PC-3 (cell line): ENCODE measurements around the gene CHRNG. TPM values are rescaled to one million over a fixed set of nuclear protein-coding genes. Genes with fewer than 3 reads are reported as not detected.

Source experiments
- ATAC-seq: fragments of 200-7000 bp; cut with Tn5 transposase; 2 replicates; pipeline ENCODE4 v1.9.1; 2020; ENCODE audit warnings: mild to moderate bottlenecking, moderate library complexity
- BruUV-seq: library from RNA; stranded (reverse); fragments of 400-500 nt; replicated peaks from 2 replicates; lab custom pipeline; 2021; lab: Mats Ljungman, UMichigan
- CTCF ChIA-PET: fragments of 300-600 bp; sonication (Branson Sonifier 250); formaldehyde crosslinking; loops from one replicate; lab custom pipeline; 2022; ENCODE audit warnings: antibody characterized with exemption; lab: Charles Lee
- POLR2A ChIA-PET: fragments of 300-600 bp; sonication (Branson Sonifier 250); formaldehyde crosslinking; loops from one replicate; lab custom pipeline; 2022; ENCODE audit warnings: antibody characterized with exemption; ENCODE audit not compliant: unreplicated experiment; lab: Charles Lee
- DNase-seq: peaks from one replicate; pipeline ENCODE4 v3.0.0-alpha.2; 2015
- H2AFZ ChIP-seq: fragments of 300-600 bp; sonication (generic); 2 replicates; pipeline ENCODE4 v1.6.0; 2016; ENCODE audit warnings: antibody characterized with exemption, low read length
- H3F3A ChIP-seq: fragments of 300-600 bp; sonication (generic); one replicate; pipeline ENCODE4 v1.6.0; 2017; ENCODE audit warnings: antibody characterized with exemption, low read length, control low read depth, mild to moderate bottlenecking; ENCODE audit not compliant: unreplicated experiment
- H3K27ac ChIP-seq: fragments of 300-600 bp; sonication (generic); 2 replicates; pipeline ENCODE4 v1.5.1; 2016; ENCODE audit warnings: mild to moderate bottlenecking, low read length
- H3K27me3 ChIP-seq: fragments of 300-600 bp; sonication (generic); 2 replicates; pipeline ENCODE4 v1.6.1; 2016; ENCODE audit warnings: low read length, mixed read lengths
- H3K36me3 ChIP-seq: fragments of 300-600 bp; sonication (generic); 2 replicates; pipeline ENCODE4 v1.6.1; 2016; ENCODE audit warnings: low read depth, mixed run types, low read length, mixed read lengths
- H3K4me1 ChIP-seq: fragments of 300-600 bp; sonication (generic); 2 replicates; pipeline ENCODE4 v1.5.1; 2016; ENCODE audit warnings: low read length; ENCODE audit not compliant: insufficient read depth
- H3K4me2 ChIP-seq: fragments of 300-600 bp; sonication (generic); 2 replicates; pipeline ENCODE4 v1.6.0; 2016; ENCODE audit warnings: low read length
- H3K4me3 ChIP-seq: fragments of 300-600 bp; sonication (generic); 2 replicates; pipeline ENCODE4 v1.5.1; 2016; ENCODE audit warnings: mild to moderate bottlenecking, low read length, mixed read lengths
- H3K79me2 ChIP-seq: fragments of 300-600 bp; sonication (generic); 2 replicates; pipeline ENCODE4 v1.6.1; 2017; ENCODE audit warnings: low read length, mixed read lengths
- H3K9ac ChIP-seq: fragments of 300-600 bp; sonication (generic); 2 replicates; pipeline ENCODE4 v1.6.0; 2016; ENCODE audit warnings: mild to moderate bottlenecking, low read length
- H3K9me2 ChIP-seq: fragments of 300-600 bp; sonication (generic); replicated peaks from 2 replicates; pipeline ENCODE4 v1.6.1; 2016; ENCODE audit warnings: mixed run types, low read length, mixed read lengths
- H3K9me3 ChIP-seq: fragments of 300-600 bp; sonication (generic); 2 replicates; pipeline ENCODE4 v1.6.1; 2016; ENCODE audit warnings: low read length, mixed read lengths
- H4K20me1 ChIP-seq: fragments of 300-600 bp; sonication (generic); 2 replicates; pipeline ENCODE4 v1.6.1; 2016; ENCODE audit warnings: low read length, mixed read lengths
- CTCF ChIP-seq: fragments of 300-600 bp; sonication (generic); conservative IDR thresholded peaks from 2 replicates; pipeline ENCODE4 v1.5.1; 2017; ENCODE audit warnings: antibody characterized with exemption, low read depth, mild to moderate bottlenecking, low read length
- EZH2 ChIP-seq: fragments of 300-600 bp; sonication (generic); IDR thresholded peaks from one replicate; pipeline ENCODE4 v1.6.1; 2017; ENCODE audit warnings: antibody characterized with exemption, mild to moderate bottlenecking, low read length; ENCODE audit not compliant: unreplicated experiment
- EZH2phosphoT487 ChIP-seq: fragments of 300-600 bp; sonication (generic); IDR thresholded peaks from 2 replicates; pipeline ENCODE4 v1.6.1; 2018; ENCODE audit warnings: mild to moderate bottlenecking, antibody characterized with exemption, low read length, borderline replicate concordance
- intact Hi-C: fragments of 100-400 bp; cut with micrococcal nuclease; formaldehyde crosslinking; loops from 2 replicates; pipeline ENCODE4 v1.9.0; 2023
- total RNA-seq: library from RNA; depleted of rRNA; stranded (reverse); fragments of >200 nt; gene quantifications from 2 replicates; pipeline ENCODE4 v1.2.3, GENCODE V29; 2014

Gene CHRNG
- total RNA-seq, 1 experiment from 2014 or later: not detected

- DNase-seq: no peak
- no TSS peak for BruUV-seq
- H3K9me3 ChIP-seq: no peaks in the 10 kb centered on the region
- peaks cover 39% of the 10 kb centered on the region for H3K36me3 ChIP-seq
- H3K27me3 ChIP-seq: no peaks in the 10 kb centered on the region
- no peaks in the 10 kb centered on the region for H3K9me2 ChIP-seq
- no peak overlapping the region for H3K4me3 ChIP-seq
- CTCF ChIA-PET: no interaction called here
- H3K4me2 ChIP-seq: no peak overlapping the region
- TF ChIP-seq EZH2phosphoT487: no peak
- no peak for TF ChIP-seq CTCF
- TF ChIP-seq EZH2: no peak
- H2AFZ ChIP-seq: no peak overlapping the region
- H3K27ac ChIP-seq: no peak overlapping the region
- peaks cover 24% of the 10 kb centered on the region for H3K4me1 ChIP-seq
- no peaks in the 10 kb centered on the region for H4K20me1 ChIP-seq
- no peaks in the 10 kb centered on the region for H3K79me2 ChIP-seq
- no peak overlapping the region for H3K9ac ChIP-seq
- POLR2A ChIA-PET: no interaction called here
- ATAC-seq: no peak
- intact Hi-C loops: no loop called here
- no peaks in the 10 kb centered on the region for H3F3A ChIP-seq
These were observed 31.6 kb downstream of the CHRNG start for GRCh38 chr2:232571026-232571474.

- Histone ChIP-seq H3K36me3 (peaks cover 29% of the 10 kb centered on the region), H3K9ac (no peak overlapping the region), H3K4me2 (no peak overlapping the region), H2AFZ (no peak overlapping the region), H4K20me1 (no peaks in the 10 kb centered on the region), H3K9me3 (no peaks in the 10 kb centered on the region), H3K4me1 (peaks cover 15% of the 10 kb centered on the region), H3F3A (no peaks in the 10 kb centered on the region), H3K9me2 (no peaks in the 10 kb centered on the region), H3K27me3 (no peaks in the 10 kb centered on the region), H3K27ac (no peak overlapping the region), H3K79me2 (no peaks in the 10 kb centered on the region), H3K4me3 (no peak overlapping the region)
- ChIA-PET CTCF (no interaction called here), POLR2A (no interaction called here)
- DNase-seq (no peak), ATAC-seq (no peak)
- BruUV-seq: no TSS peak
- intact Hi-C loops: no loop called here
- TF ChIP-seq EZH2: no peak
- TF ChIP-seq CTCF: no peak
- no peak for TF ChIP-seq EZH2phosphoT487
These were observed 33.5 kb downstream of the CHRNG start for GRCh38 chr2:232573042-232573441.

- DNase-seq (no peak), ATAC-seq (no peak; the same call in 1 of the 2 replicates)
- peaks cover 8% of the 10 kb centered on the region; the same call in 1 of the 2 replicates for H3K4me1 ChIP-seq
- intact Hi-C loops: no loop called here
- no peak overlapping the region for H3K4me3 ChIP-seq
- H3K27me3 ChIP-seq: no peaks in the 10 kb centered on the region
- no peak for TF ChIP-seq EZH2
- no peak for TF ChIP-seq CTCF
- TF ChIP-seq EZH2phosphoT487: no peak
- H3K9me3 ChIP-seq: no peaks in the 10 kb centered on the region
- ChIA-PET CTCF (no interaction called here), POLR2A (no interaction called here)
- no peaks in the 10 kb centered on the region for H3K9me2 ChIP-seq
- no peaks in the 10 kb centered on the region for H3F3A ChIP-seq
- no TSS peak for BruUV-seq
- H4K20me1 ChIP-seq: no peaks in the 10 kb centered on the region
- H3K27ac ChIP-seq: peak overlapping the region; percentile 25
- H3K9ac ChIP-seq: no peak overlapping the region
- H2AFZ ChIP-seq: no peak overlapping the region
- H3K36me3 ChIP-seq: peaks cover 23% of the 10 kb centered on the region
- H3K4me2 ChIP-seq: no peak overlapping the region
- no peaks in the 10 kb centered on the region for H3K79me2 ChIP-seq
These were observed 34.4 kb downstream of the CHRNG start for GRCh38 chr2:232573771-232574435.
